Measurements from ENCODE around the gene BCAS3. TPM values are rescaled to one million over a fixed set of nuclear protein-coding genes. Genes with fewer than 3 reads are reported as not detected.

BCAS3 gene
- total and polyA plus RNA-seq, 2 donors: 6.9 to 12.4 TPM

- DNase-seq (ENCODE audit: low read depth in 6 of 9, low spot score in 9 of 9): no peak
- Histone ChIP-seq H3K27me3 (ENCODE audit: control insufficient read depth in 2 of 2, insufficient read depth in 1 of 2, low read length in 1 of 2) (no peaks in the 10 kb centered on the region), H3K4me3 (ENCODE audit: low read length in 2 of 2) (no peak overlapping the region), H3K4me1 (ENCODE audit: control insufficient read depth in 2 of 2, insufficient read depth in 2 of 2, low read length in 2 of 2) (no peaks in the 10 kb centered on the region), H3K27ac (ENCODE audit: low read depth in 1 of 2, low read length in 1 of 2) (no peak overlapping the region), H3K9me3 (ENCODE audit: control insufficient read depth in 2 of 2, insufficient read depth in 1 of 2, low read length in 1 of 2) (no peaks in the 10 kb centered on the region), H3K36me3 (ENCODE audit: control insufficient read depth in 2 of 2, insufficient read depth in 2 of 2, low read length in 1 of 2) (peaks cover 0 to 3% of the 10 kb centered on the region in 2 donors)
Observed at GRCh38 chr17:60901242-60901641, 223.6 kb downstream of the BCAS3 start.

GRCh38 chr17:60901806-60902205, 224.2 kb downstream of the BCAS3 start:
- no peak for DNase-seq (ENCODE audit: low read depth in 6 of 9, low spot score in 9 of 9)
- no peaks in the 10 kb centered on the region for H3K4me1 ChIP-seq (ENCODE audit: control insufficient read depth in 2 of 2, insufficient read depth in 2 of 2, low read length in 2 of 2)
- no peak overlapping the region for H3K4me3 ChIP-seq (ENCODE audit: low read length in 2 of 2)
- peaks cover 0 to 3% of the 10 kb centered on the region in 2 donors for H3K36me3 ChIP-seq (ENCODE audit: control insufficient read depth in 2 of 2, insufficient read depth in 2 of 2, low read length in 1 of 2)
- H3K27me3 ChIP-seq (ENCODE audit: control insufficient read depth in 2 of 2, insufficient read depth in 1 of 2, low read length in 1 of 2): no peaks in the 10 kb centered on the region
- no peak overlapping the region for H3K27ac ChIP-seq (ENCODE audit: low read depth in 1 of 2, low read length in 1 of 2)
- H3K9me3 ChIP-seq (ENCODE audit: control insufficient read depth in 2 of 2, insufficient read depth in 1 of 2, low read length in 1 of 2): no peaks in the 10 kb centered on the region
- WGBS: 100% methylated on average over 2 of the region's 2 CpGs

- H3K4me3 ChIP-seq (ENCODE audit: low read length in 2 of 2): no peak overlapping the region
- no peak overlapping the region for H3K27ac ChIP-seq (ENCODE audit: low read depth in 1 of 2, low read length in 1 of 2)
- H3K36me3 ChIP-seq (ENCODE audit: control insufficient read depth in 2 of 2, insufficient read depth in 2 of 2, low read length in 1 of 2): peaks cover 0 to 3% of the 10 kb centered on the region in 2 donors
- 96% methylated on average over 7 of the region's 7 CpGs for WGBS
- no peaks in the 10 kb centered on the region for H3K27me3 ChIP-seq (ENCODE audit: control insufficient read depth in 2 of 2, insufficient read depth in 1 of 2, low read length in 1 of 2)
- DNase-seq (ENCODE audit: low read depth in 6 of 9, low spot score in 9 of 9): no peak
- no peaks in the 10 kb centered on the region for H3K4me1 ChIP-seq (ENCODE audit: control insufficient read depth in 2 of 2, insufficient read depth in 2 of 2, low read length in 2 of 2)
- H3K9me3 ChIP-seq (ENCODE audit: control insufficient read depth in 2 of 2, insufficient read depth in 1 of 2, low read length in 1 of 2): no peaks in the 10 kb centered on the region
Observed at GRCh38 chr17:60902399-60902798, 224.7 kb downstream of the BCAS3 start.

- DNase-seq (ENCODE audit: low read depth in 6 of 9, low spot score in 9 of 9): no peak
- no peak overlapping the region for H3K4me3 ChIP-seq (ENCODE audit: low read length in 2 of 2)
- H3K4me1 ChIP-seq (ENCODE audit: control insufficient read depth in 2 of 2, insufficient read depth in 2 of 2, low read length in 2 of 2): no peaks in the 10 kb centered on the region
- H3K36me3 ChIP-seq (ENCODE audit: control insufficient read depth in 2 of 2, insufficient read depth in 2 of 2, low read length in 1 of 2): peaks cover 0 to 3% of the 10 kb centered on the region in 2 donors
- H3K27me3 ChIP-seq (ENCODE audit: control insufficient read depth in 2 of 2, insufficient read depth in 1 of 2, low read length in 1 of 2): no peaks in the 10 kb centered on the region
- H3K9me3 ChIP-seq (ENCODE audit: control insufficient read depth in 2 of 2, insufficient read depth in 1 of 2, low read length in 1 of 2): no peaks in the 10 kb centered on the region
- H3K27ac ChIP-seq (ENCODE audit: low read depth in 1 of 2, low read length in 1 of 2): no peak overlapping the region
- WGBS: 99% methylated on average over 2 of the region's 2 CpGs
Observed at GRCh38 chr17:60904582-60904981, 226.9 kb downstream of the BCAS3 start.

GRCh38 chr17:60905709-60906108, 228.1 kb downstream of the BCAS3 start:
- Histone ChIP-seq H3K27me3 (ENCODE audit: control insufficient read depth in 2 of 2, insufficient read depth in 1 of 2, low read length in 1 of 2) (no peaks in the 10 kb centered on the region), H3K9me3 (ENCODE audit: control insufficient read depth in 2 of 2, insufficient read depth in 1 of 2, low read length in 1 of 2) (no peaks in the 10 kb centered on the region), H3K4me1 (ENCODE audit: control insufficient read depth in 2 of 2, insufficient read depth in 2 of 2, low read length in 2 of 2) (no peaks in the 10 kb centered on the region), H3K27ac (ENCODE audit: low read depth in 1 of 2, low read length in 1 of 2) (no peak overlapping the region), H3K36me3 (ENCODE audit: control insufficient read depth in 2 of 2, insufficient read depth in 2 of 2, low read length in 1 of 2) (peaks cover 0 to 3% of the 10 kb centered on the region in 2 donors), H3K4me3 (ENCODE audit: low read length in 2 of 2) (no peak overlapping the region)
- WGBS: 97% methylated on average over 3 of the region's 3 CpGs
- no peak for DNase-seq (ENCODE audit: low read depth in 6 of 9, low spot score in 9 of 9)

- Histone ChIP-seq H3K4me1 (ENCODE audit: control insufficient read depth in 2 of 2, insufficient read depth in 2 of 2, low read length in 2 of 2) (no peaks in the 10 kb centered on the region), H3K36me3 (ENCODE audit: control insufficient read depth in 2 of 2, insufficient read depth in 2 of 2, low read length in 1 of 2) (peaks cover 0 to 3% of the 10 kb centered on the region in 2 donors), H3K9me3 (ENCODE audit: control insufficient read depth in 2 of 2, insufficient read depth in 1 of 2, low read length in 1 of 2) (no peaks in the 10 kb centered on the region), H3K27ac (ENCODE audit: low read depth in 1 of 2, low read length in 1 of 2) (no peak overlapping the region), H3K4me3 (ENCODE audit: low read length in 2 of 2) (no peak overlapping the region), H3K27me3 (ENCODE audit: control insufficient read depth in 2 of 2, insufficient read depth in 1 of 2, low read length in 1 of 2) (no peaks in the 10 kb centered on the region)
- WGBS: 97% methylated on average over 4 of the region's 4 CpGs
- DNase-seq (ENCODE audit: low read depth in 6 of 9, low spot score in 9 of 9): no peak
Observed at GRCh38 chr17:60908324-60908723, 230.7 kb downstream of the BCAS3 start.

GRCh38 chr17:60909405-60909804, 231.8 kb downstream of the BCAS3 start:
- Histone ChIP-seq H3K9me3 (ENCODE audit: control insufficient read depth in 2 of 2, insufficient read depth in 1 of 2, low read length in 1 of 2) (no peaks in the 10 kb centered on the region), H3K27ac (ENCODE audit: low read depth in 1 of 2, low read length in 1 of 2) (no peak overlapping the region), H3K36me3 (ENCODE audit: control insufficient read depth in 2 of 2, insufficient read depth in 2 of 2, low read length in 1 of 2) (peaks cover 0 to 3% of the 10 kb centered on the region in 2 donors), H3K4me1 (ENCODE audit: control insufficient read depth in 2 of 2, insufficient read depth in 2 of 2, low read length in 2 of 2) (no peaks in the 10 kb centered on the region), H3K27me3 (ENCODE audit: control insufficient read depth in 2 of 2, insufficient read depth in 1 of 2, low read length in 1 of 2) (no peaks in the 10 kb centered on the region), H3K4me3 (ENCODE audit: low read length in 2 of 2) (no peak overlapping the region)
- 99% methylated on average over 1 of the region's 1 CpG for WGBS
- no peak for DNase-seq (ENCODE audit: low read depth in 6 of 9, low spot score in 9 of 9)

- over 99% methylated on average over 6 of the region's 6 CpGs for WGBS
Observed at GRCh38 chr17:60910415-60910814, 232.8 kb downstream of the BCAS3 start.

GRCh38 chr17:60914078-60914477, 236.4 kb downstream of the BCAS3 start:
- Histone ChIP-seq H3K4me1 (ENCODE audit: control insufficient read depth in 2 of 2, insufficient read depth in 2 of 2, low read length in 2 of 2) (no peaks in the 10 kb centered on the region), H3K27ac (ENCODE audit: low read depth in 1 of 2, low read length in 1 of 2) (no peak overlapping the region), H3K4me3 (ENCODE audit: low read length in 2 of 2) (no peak overlapping the region), H3K27me3 (ENCODE audit: control insufficient read depth in 2 of 2, insufficient read depth in 1 of 2, low read length in 1 of 2) (no peaks in the 10 kb centered on the region), H3K36me3 (ENCODE audit: control insufficient read depth in 2 of 2, insufficient read depth in 2 of 2, low read length in 1 of 2) (no peaks in the 10 kb centered on the region), H3K9me3 (ENCODE audit: control insufficient read depth in 2 of 2, insufficient read depth in 1 of 2, low read length in 1 of 2) (peaks cover 0 to 6% of the 10 kb centered on the region in 2 donors)
- no peak for DNase-seq (ENCODE audit: low read depth in 6 of 9, low spot score in 9 of 9)
- 99% methylated on average over 1 of the region's 1 CpG for WGBS

More at GRCh38 chr17:60910415-60910814, 232.8 kb downstream of the BCAS3 start:
- no peak for DNase-seq (ENCODE audit: low read depth in 6 of 9, low spot score in 9 of 9)
- H3K4me3 ChIP-seq (ENCODE audit: low read length in 2 of 2): no peak overlapping the region
- H3K27me3 ChIP-seq (ENCODE audit: control insufficient read depth in 2 of 2, insufficient read depth in 1 of 2, low read length in 1 of 2): no peaks in the 10 kb centered on the region
- H3K4me1 ChIP-seq (ENCODE audit: control insufficient read depth in 2 of 2, insufficient read depth in 2 of 2, low read length in 2 of 2): no peaks in the 10 kb centered on the region
- H3K36me3 ChIP-seq (ENCODE audit: control insufficient read depth in 2 of 2, insufficient read depth in 2 of 2, low read length in 1 of 2): peaks cover 0 to 3% of the 10 kb centered on the region in 2 donors
- H3K9me3 ChIP-seq (ENCODE audit: control insufficient read depth in 2 of 2, insufficient read depth in 1 of 2, low read length in 1 of 2): no peaks in the 10 kb centered on the region
- no peak overlapping the region for H3K27ac ChIP-seq (ENCODE audit: low read depth in 1 of 2, low read length in 1 of 2)

GRCh38 chr17:60916043-60916442, 238.4 kb downstream of the BCAS3 start:
- no peaks in the 10 kb centered on the region for H3K27me3 ChIP-seq (ENCODE audit: control insufficient read depth in 2 of 2, insufficient read depth in 1 of 2, low read length in 1 of 2)
- no peaks in the 10 kb centered on the region for H3K4me1 ChIP-seq (ENCODE audit: control insufficient read depth in 2 of 2, insufficient read depth in 2 of 2, low read length in 2 of 2)
- H3K9me3 ChIP-seq (ENCODE audit: control insufficient read depth in 2 of 2, insufficient read depth in 1 of 2, low read length in 1 of 2): peaks cover 0 to 6% of the 10 kb centered on the region in 2 donors
- H3K27ac ChIP-seq (ENCODE audit: low read depth in 1 of 2, low read length in 1 of 2): no peak overlapping the region
- no peak overlapping the region for H3K4me3 ChIP-seq (ENCODE audit: low read length in 2 of 2)
- WGBS: 99% methylated on average over 1 of the region's 1 CpG
- no peak for DNase-seq (ENCODE audit: low read depth in 6 of 9, low spot score in 9 of 9)
- H3K36me3 ChIP-seq (ENCODE audit: control insufficient read depth in 2 of 2, insufficient read depth in 2 of 2, low read length in 1 of 2): no peaks in the 10 kb centered on the region
